NB4 (cell line): Measurements from ENCODE around the gene ARFGAP1.

Source experiments
- POLR2A ChIP-seq: IDR thresholded peaks from 2 replicates; pipeline ENCODE4 v1.6.1; 2011; ENCODE audit warnings: mild to moderate bottlenecking; ENCODE audit not compliant: insufficient read length; ENCODE audit errors: extremely low read depth
- TF ChIP-seq, protein P1 (sequence below): IDR thresholded peaks from 2 replicates; pipeline ENCODE4 v1.6.1; 2011; ENCODE audit warnings: low read depth, low read length
- TF ChIP-seq, protein P2 (sequence below): IDR thresholded peaks from one replicate; pipeline ENCODE4 v1.5.1; 2012; ENCODE audit warnings: low read depth, low read length

GRCh38 chr20:63277466-63278272, 5.1 kb downstream of the ARFGAP1 start:
- TF ChIP-seq, protein P1, sequence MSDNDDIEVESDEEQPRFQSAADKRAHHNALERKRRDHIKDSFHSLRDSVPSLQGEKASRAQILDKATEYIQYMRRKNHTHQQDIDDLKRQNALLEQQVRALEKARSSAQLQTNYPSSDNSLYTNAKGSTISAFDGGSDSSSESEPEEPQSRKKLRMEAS: no peak
- TF ChIP-seq, protein P2, sequence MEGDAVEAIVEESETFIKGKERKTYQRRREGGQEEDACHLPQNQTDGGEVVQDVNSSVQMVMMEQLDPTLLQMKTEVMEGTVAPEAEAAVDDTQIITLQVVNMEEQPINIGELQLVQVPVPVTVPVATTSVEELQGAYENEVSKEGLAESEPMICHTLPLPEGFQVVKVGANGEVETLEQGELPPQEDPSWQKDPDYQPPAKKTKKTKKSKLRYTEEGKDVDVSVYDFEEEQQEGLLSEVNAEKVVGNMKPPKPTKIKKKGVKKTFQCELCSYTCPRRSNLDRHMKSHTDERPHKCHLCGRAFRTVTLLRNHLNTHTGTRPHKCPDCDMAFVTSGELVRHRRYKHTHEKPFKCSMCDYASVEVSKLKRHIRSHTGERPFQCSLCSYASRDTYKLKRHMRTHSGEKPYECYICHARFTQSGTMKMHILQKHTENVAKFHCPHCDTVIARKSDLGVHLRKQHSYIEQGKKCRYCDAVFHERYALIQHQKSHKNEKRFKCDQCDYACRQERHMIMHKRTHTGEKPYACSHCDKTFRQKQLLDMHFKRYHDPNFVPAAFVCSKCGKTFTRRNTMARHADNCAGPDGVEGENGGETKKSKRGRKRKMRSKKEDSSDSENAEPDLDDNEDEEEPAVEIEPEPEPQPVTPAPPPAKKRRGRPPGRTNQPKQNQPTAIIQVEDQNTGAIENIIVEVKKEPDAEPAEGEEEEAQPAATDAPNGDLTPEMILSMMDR: no peak
- no peak for TF ChIP-seq POLR2A
